GM12874 (cell line): Measurements from ENCODE around the gene CTNNBL1.

Experiments used
- TF ChIP-seq, protein P1 (sequence below): IDR thresholded peaks from 2 replicates; pipeline ENCODE4 v1.5.1; 2011; ENCODE audit warnings: low read depth, mild to moderate bottlenecking, control low read depth, low read length, moderate library complexity; ENCODE audit not compliant: insufficient read depth

CTNNBL1 gene

DNA sequence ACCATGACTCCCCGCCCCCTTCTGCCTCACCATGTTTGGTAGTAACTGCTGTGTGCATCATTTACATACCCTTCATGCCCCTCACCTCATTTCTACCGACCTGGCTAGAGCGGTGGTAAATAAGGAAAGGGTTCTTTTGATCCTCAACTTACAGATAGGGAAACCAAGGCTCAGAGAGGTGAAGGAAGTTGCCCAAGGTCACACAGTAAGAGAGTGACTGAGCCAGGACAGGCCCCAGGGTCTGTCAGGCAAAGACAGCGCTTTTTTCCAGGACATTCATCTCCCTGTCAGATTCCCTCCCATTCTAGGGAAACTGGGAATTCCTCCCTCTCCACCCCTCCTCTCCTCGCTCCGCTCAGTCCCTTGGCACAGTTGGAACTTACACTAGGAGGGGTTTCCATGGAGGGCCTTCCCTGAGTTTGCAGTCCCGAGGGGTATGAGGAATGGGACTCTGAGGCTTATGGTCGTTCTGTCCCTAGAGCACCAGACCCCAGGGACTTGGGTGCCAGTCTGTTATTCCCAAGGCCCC is 211.1 kb downstream of the CTNNBL1 start:
- TF ChIP-seq, protein P1, sequence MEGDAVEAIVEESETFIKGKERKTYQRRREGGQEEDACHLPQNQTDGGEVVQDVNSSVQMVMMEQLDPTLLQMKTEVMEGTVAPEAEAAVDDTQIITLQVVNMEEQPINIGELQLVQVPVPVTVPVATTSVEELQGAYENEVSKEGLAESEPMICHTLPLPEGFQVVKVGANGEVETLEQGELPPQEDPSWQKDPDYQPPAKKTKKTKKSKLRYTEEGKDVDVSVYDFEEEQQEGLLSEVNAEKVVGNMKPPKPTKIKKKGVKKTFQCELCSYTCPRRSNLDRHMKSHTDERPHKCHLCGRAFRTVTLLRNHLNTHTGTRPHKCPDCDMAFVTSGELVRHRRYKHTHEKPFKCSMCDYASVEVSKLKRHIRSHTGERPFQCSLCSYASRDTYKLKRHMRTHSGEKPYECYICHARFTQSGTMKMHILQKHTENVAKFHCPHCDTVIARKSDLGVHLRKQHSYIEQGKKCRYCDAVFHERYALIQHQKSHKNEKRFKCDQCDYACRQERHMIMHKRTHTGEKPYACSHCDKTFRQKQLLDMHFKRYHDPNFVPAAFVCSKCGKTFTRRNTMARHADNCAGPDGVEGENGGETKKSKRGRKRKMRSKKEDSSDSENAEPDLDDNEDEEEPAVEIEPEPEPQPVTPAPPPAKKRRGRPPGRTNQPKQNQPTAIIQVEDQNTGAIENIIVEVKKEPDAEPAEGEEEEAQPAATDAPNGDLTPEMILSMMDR, result no peak

DNA sequence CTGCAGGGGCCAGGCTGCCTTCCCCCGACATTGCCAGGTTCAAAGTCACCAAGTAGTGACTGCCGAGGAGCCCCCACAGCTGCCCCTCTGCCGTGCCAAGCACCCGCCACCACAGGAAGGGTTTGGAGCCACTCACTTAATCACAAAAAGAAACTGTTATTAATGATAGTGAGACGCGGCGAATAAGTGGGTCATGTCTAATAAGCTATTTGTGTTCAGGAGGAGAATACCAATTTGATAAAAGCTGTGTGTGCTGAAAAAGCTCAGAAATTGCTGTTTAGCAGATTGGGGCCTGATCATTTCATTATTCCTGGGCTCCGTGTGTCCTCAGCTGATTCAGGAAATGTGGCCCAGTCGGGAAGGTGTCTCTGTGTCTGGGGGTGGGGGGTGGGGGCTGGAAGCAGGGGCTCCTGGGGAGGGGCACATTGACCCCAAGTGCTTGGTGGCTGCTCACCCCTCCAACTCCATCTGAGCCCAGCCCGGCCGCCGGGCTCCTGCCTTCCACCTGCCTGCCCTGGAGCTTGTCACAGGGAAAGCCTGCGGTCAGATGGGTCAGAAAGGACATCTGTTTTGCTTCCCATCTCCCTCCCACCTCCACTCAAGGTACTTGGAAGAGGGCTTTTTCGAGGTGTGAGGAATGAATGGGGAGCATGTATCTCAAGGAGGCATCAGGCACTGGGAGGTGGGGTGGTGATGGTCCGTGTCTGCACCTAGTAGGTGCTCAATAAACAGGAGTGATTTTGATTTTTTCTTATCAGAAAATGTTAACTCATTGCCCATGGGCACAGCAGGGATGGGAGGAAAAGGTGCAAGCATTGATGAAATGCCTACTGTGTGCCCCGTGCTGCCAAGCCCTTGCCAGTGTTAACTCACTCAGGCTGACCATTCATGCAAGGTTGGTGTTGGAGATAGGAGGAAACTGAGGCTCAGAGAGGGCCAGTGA is 212.1 kb downstream of the CTNNBL1 start:
- TF ChIP-seq, protein P1, result no peak

DNA sequence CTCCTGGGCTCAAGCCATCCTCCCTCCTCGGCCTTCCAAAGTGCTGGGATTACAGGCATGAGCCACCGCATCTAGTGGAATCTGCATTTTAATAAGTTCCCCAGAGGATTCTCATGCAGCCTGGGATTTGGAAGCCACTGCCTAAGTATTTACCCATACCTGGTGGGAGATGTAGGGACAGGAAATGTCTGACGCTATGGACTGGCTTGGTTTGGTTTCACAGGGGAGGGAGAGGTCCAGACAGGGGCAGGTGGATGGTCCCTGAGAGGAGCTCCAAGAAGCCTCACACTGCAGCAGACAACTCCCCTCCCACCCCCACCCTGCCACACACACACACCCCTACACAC is 213.5 kb downstream of the CTNNBL1 start:
- TF ChIP-seq, protein P1, result no peak

DNA sequence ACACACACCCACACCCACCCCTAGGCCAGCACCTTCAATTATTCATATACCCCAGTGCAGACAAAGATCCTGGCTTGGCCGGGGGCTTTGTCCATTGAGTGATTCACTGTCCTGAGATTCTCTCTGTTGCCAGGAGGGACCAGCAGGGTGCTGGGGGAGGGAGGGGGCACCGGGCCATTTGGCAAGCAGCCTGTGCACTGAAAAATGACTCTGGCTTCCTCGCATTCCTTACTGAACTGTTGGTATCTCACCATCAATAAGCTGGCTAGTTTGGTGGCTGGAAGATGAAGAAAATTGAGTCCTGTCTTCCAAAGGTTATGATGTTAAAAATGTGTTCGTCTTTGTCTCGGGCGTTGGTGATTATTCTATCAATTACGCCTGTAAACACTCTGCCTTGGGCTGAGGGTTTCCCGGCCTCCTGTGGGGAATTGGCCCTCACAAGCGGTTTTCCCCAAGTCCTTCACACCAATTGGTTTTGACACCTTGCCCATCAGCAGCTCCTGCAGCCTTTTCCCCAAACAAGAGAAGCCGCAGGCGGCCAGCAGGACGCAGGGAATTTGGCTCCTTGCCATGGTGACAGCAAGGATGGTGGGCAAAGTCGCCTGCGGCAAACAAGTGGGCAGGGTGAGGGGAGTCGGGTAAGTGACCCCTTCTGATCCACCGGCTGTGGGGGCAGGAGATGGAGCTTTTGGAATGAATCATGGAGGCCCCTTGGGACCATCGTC is 214.0 kb downstream of the CTNNBL1 start:
- TF ChIP-seq, protein P1, result no peak

DNA sequence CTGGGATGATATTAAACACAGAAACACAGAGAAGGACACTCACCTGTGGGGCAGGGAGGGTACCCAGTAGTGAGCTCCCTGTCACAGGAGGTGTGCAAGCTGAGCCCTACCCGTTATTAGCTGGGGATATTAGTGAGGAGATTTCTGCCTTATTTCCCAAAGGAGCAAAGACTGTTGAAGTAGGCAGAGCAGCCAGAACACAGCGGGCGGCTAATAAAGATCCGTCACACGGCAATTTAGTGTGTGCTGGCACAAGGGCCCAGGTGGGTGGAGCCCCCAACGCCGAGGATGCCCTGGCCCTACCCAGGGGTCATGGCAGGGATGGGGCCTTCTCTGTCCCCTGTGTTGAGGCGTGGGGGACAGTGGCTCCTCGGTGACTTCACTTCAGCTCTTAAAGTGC is 217.4 kb downstream of the CTNNBL1 start:
- TF ChIP-seq, protein P1, result no peak

DNA sequence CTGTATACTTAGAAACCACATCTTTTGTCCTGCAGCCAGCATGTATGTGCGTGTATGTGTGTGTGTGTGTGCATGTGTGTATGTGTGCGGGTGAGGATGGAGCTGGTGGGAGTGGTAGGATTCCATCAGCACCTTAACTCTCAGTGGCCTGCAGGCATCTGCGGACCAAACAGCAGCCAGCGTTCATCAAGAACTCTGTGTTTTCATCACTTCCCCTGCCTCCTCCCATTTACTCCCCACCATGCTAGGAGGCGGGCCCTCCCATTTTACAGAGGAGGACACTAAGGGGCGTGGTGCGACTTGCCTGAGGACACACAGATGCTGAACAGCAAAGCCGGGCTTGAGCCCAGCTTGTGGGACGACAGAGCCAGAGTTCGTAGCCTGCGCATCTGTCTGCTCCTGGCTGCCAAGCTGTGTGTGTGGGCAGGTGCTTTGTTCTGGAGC is 218.0 kb downstream of the CTNNBL1 start:
- TF ChIP-seq, protein P1, result no peak

DNA sequence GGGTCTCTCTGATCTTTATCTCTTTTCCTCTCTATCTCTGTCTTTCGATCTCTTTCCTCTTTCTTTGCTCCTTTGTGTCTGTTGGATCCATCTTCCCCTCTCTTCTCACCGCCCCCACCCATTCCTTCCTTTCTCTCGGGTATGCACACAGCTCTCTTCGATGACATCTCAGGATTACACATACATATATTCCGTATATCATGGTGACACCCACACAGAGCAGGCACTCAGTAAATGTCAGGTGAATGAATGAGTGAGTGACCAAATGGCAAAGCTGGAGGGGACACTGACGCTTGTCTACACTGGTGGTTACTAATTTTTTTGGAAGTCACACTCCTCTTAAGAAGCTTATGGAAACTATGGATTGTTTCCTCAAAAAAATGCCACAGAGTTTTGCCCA is 219.0 kb downstream of the CTNNBL1 start:
- TF ChIP-seq, protein P1, result no peak
